Endothelial cell (in vitro differentiated cells): ENCODE measurements around the gene ABCC8. TPM values are rescaled to one million over a fixed set of nuclear protein-coding genes. Genes with fewer than 3 reads are reported as not detected.

Experiments
- DNase-seq: peaks from one replicate; pipeline ENCODE4 v3.0.0; 2021; ENCODE audit warnings: low spot score
- H3K27ac Mint-ChIP-seq: one replicate; pipeline ENCODE4 v1.8.0; 2021; ENCODE audit warnings: mixed read lengths, inconsistent platforms; ENCODE audit not compliant: unreplicated experiment
- H3K27me3 Mint-ChIP-seq: one replicate; pipeline ENCODE4 v1.8.0; 2021; ENCODE audit warnings: mild to moderate bottlenecking, moderate library complexity, mixed read lengths, inconsistent platforms; ENCODE audit not compliant: unreplicated experiment
- H3K36me3 Mint-ChIP-seq: one replicate; pipeline ENCODE4 v1.8.0; 2021; ENCODE audit warnings: mild to moderate bottlenecking, low read depth, mixed read lengths, inconsistent platforms; ENCODE audit not compliant: unreplicated experiment
- H3K4me1 Mint-ChIP-seq: one replicate; pipeline ENCODE4 v1.8.0; 2021; ENCODE audit warnings: mild to moderate bottlenecking, mixed read lengths, inconsistent platforms; ENCODE audit not compliant: unreplicated experiment
- H3K4me3 Mint-ChIP-seq: one replicate; pipeline ENCODE4 v1.8.0; 2021; ENCODE audit warnings: mild to moderate bottlenecking, mixed read lengths, inconsistent platforms; ENCODE audit not compliant: unreplicated experiment
- H3K9me3 Mint-ChIP-seq: one replicate; pipeline ENCODE4 v1.8.0; 2021; ENCODE audit warnings: mixed read lengths, inconsistent platforms; ENCODE audit not compliant: unreplicated experiment
- total RNA-seq: library from RNA; stranded (reverse); fragmentation: NEBNext Ultra II Directional; extraction: Animal tissue kit (Norgen Biotek cat#: 25700); gene quantifications from one replicate; pipeline ENCODE4 v1.2.1, GENCODE V29; 2021; ENCODE audit not compliant: unreplicated experiment
- TF ChIP-seq, protein P1 (sequence below): fragments of 200-600 bp; sonication (generic); IDR thresholded peaks from one replicate; pipeline ENCODE4 v1.5.0; 2021; ENCODE audit warnings: antibody characterized with exemption; ENCODE audit not compliant: unreplicated experiment

Gene ABCC8
- total RNA-seq, 1 donor from 2014 or later = not detected

DNA sequence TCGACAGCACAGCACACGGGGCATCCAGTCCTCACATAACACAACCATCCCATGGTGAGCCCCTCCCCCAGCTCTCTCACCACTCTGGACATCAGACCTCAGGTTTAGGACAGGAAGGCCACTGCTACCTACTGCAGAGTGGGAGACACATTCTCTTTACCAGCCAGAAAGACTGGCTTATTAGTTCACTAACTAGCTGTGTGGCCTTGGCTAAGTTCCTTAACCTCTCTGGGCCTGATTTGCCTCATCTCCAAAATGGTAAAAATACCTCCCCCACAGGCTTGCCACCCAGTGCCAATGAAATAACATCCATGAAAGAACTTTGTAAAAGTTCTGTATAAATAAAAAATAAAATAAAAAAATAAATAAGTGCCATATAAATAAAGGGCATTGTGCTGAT, 35.5 kb upstream of the ABCC8 start:
- DNase-seq = no peak
- H3K36me3 Mint-ChIP-seq = no peaks in the 10 kb centered on the region
- peaks cover 8% of the 10 kb centered on the region for H3K4me1 Mint-ChIP-seq
- TF ChIP-seq, protein P1, sequence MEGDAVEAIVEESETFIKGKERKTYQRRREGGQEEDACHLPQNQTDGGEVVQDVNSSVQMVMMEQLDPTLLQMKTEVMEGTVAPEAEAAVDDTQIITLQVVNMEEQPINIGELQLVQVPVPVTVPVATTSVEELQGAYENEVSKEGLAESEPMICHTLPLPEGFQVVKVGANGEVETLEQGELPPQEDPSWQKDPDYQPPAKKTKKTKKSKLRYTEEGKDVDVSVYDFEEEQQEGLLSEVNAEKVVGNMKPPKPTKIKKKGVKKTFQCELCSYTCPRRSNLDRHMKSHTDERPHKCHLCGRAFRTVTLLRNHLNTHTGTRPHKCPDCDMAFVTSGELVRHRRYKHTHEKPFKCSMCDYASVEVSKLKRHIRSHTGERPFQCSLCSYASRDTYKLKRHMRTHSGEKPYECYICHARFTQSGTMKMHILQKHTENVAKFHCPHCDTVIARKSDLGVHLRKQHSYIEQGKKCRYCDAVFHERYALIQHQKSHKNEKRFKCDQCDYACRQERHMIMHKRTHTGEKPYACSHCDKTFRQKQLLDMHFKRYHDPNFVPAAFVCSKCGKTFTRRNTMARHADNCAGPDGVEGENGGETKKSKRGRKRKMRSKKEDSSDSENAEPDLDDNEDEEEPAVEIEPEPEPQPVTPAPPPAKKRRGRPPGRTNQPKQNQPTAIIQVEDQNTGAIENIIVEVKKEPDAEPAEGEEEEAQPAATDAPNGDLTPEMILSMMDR = no peak
- H3K27me3 Mint-ChIP-seq = peaks cover 2% of the 10 kb centered on the region
- H3K27ac Mint-ChIP-seq = peak overlapping the region; percentile 11
- H3K4me3 Mint-ChIP-seq = no peak overlapping the region
- no peaks in the 10 kb centered on the region for H3K9me3 Mint-ChIP-seq

DNA sequence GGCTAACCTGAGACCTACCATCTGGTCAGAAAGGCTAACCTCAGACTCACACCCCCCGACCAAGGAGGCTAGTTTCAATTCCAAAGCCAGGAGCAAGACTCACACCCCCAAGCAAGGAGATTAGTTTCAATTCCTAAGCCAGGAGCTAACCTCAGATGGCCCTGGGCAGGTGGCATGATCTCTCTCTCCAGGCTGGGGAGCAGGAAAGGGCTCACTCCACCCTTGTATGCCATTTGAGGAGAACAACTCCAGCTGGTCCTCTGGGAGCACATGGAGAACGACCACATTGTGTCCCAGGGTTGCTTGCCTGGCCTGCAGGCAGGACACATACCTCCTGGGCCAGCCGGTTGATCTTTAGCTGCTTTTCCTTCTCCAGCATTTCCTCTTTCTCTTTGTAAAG, 34.9 kb upstream of the ABCC8 start:
- no peak overlapping the region for H3K27ac Mint-ChIP-seq
- H3K9me3 Mint-ChIP-seq = no peaks in the 10 kb centered on the region
- TF ChIP-seq, protein P1 = no peak
- H3K4me3 Mint-ChIP-seq = no peak overlapping the region
- peaks cover 2% of the 10 kb centered on the region for H3K27me3 Mint-ChIP-seq
- peaks cover 8% of the 10 kb centered on the region for H3K4me1 Mint-ChIP-seq
- H3K36me3 Mint-ChIP-seq = no peaks in the 10 kb centered on the region
- DNase-seq = no peak

GRCh38 chr11:17510507-17511206, 34.0 kb upstream of the ABCC8 start:
- H3K36me3 Mint-ChIP-seq = no peaks in the 10 kb centered on the region
- H3K4me3 Mint-ChIP-seq = no peak overlapping the region
- H3K27ac Mint-ChIP-seq = no peak overlapping the region
- H3K4me1 Mint-ChIP-seq = peaks cover 8% of the 10 kb centered on the region
- no peak for DNase-seq
- no peaks in the 10 kb centered on the region for H3K9me3 Mint-ChIP-seq
- TF ChIP-seq, protein P1 = no peak
- H3K27me3 Mint-ChIP-seq = peaks cover 5% of the 10 kb centered on the region

GRCh38 chr11:17508791-17509190, 32.1 kb upstream of the ABCC8 start:
- Mint-ChIP-seq H3K4me1 (peaks cover 8% of the 10 kb centered on the region), H3K9me3 (no peaks in the 10 kb centered on the region), H3K27me3 (peaks cover 5% of the 10 kb centered on the region), H3K4me3 (no peak overlapping the region), H3K27ac (no peak overlapping the region), H3K36me3 (no peaks in the 10 kb centered on the region)
- TF ChIP-seq, protein P1 = no peak
- no peak for DNase-seq

- Mint-ChIP-seq H3K9me3 (no peaks in the 10 kb centered on the region), H3K27ac (no peak overlapping the region), H3K4me1 (peaks cover 8% of the 10 kb centered on the region), H3K4me3 (no peak overlapping the region), H3K27me3 (peaks cover 5% of the 10 kb centered on the region), H3K36me3 (no peaks in the 10 kb centered on the region)
- DNase-seq = no peak
- TF ChIP-seq, protein P1 = no peak
Observed at GRCh38 chr11:17508306-17508705, 31.7 kb upstream of the ABCC8 start.
